SU-DHL-6 (cell line): ENCODE results near the gene IVNS1ABP.

Source experiments
- H2AFZ ChIP-seq: fragments of 200-600 bp; sonication (generic); 2 replicates; pipeline ENCODE4 v1.6.1; 2014; ENCODE audit warnings: low read depth, mild to moderate bottlenecking, moderate library complexity, mixed read lengths, antibody characterized with exemption, low read length; ENCODE audit not compliant: severe bottlenecking
- H3F3A ChIP-seq: fragments of 200-600 bp; shearing (Covaris generic); 2 replicates; pipeline ENCODE4 v1.6.0; 2016; ENCODE audit warnings: antibody characterized with exemption, mild to moderate bottlenecking; ENCODE audit not compliant: insufficient read depth
- H3K27ac ChIP-seq: fragments of 200-600 bp; sonication (generic); 2 replicates; pipeline ENCODE4 v1.5.1; 2016; ENCODE audit warnings: low read depth, mild to moderate bottlenecking, low read length, moderate library complexity, mixed read lengths
- H3K27me3 ChIP-seq: fragments of 200-600 bp; sonication (generic), shearing (Covaris generic); 2 replicates; pipeline ENCODE4 v1.6.0; 2014; ENCODE audit warnings: mild to moderate bottlenecking, low read length
- H3K36me3 ChIP-seq: fragments of 200-600 bp; sonication (generic); 2 replicates; pipeline ENCODE4 v1.6.1; 2014; ENCODE audit warnings: mild to moderate bottlenecking, low read length, mixed read lengths
- H3K4me2 ChIP-seq: fragments of 300-600, 200-600 bp; shearing (Covaris generic), sonication (generic); 2 replicates; pipeline ENCODE4 v1.6.0; 2014; ENCODE audit warnings: low read length, low read depth, mild to moderate bottlenecking; ENCODE audit not compliant: poor library complexity, severe bottlenecking
- H3K4me3 ChIP-seq: fragments of 200-600 bp; sonication (generic); 2 replicates; pipeline ENCODE4 v1.5.1; 2014; ENCODE audit warnings: antibody characterized with exemption, low read length, mild to moderate bottlenecking, mixed read lengths; ENCODE audit not compliant: insufficient read depth, poor library complexity, severe bottlenecking
- H3K79me2 ChIP-seq: fragments of 200-600 bp; sonication (generic); 2 replicates; pipeline ENCODE4 v1.6.1; 2014; ENCODE audit warnings: mild to moderate bottlenecking, low read length, moderate library complexity; ENCODE audit not compliant: insufficient read depth
- H3K9ac ChIP-seq: fragments of 200-600 bp; sonication (generic); 2 replicates; pipeline ENCODE4 v1.7.0; 2014; ENCODE audit warnings: mild to moderate bottlenecking, low read length
- H3K9me2 ChIP-seq: fragments of 200-600 bp; sonication (generic); replicated peaks from 2 replicates; pipeline ENCODE4 v1.6.1; 2014; ENCODE audit warnings: low read length; ENCODE audit not compliant: insufficient read depth
- H3K9me3 ChIP-seq: fragments of 200-600 bp; sonication (generic); 2 replicates; pipeline ENCODE4 v1.6.1; 2014; ENCODE audit warnings: low read length, mixed read lengths; ENCODE audit not compliant: insufficient read depth
- H4K20me1 ChIP-seq: fragments of 200-600 bp; sonication (generic); 2 replicates; pipeline ENCODE4 v1.6.1; 2014; ENCODE audit warnings: low read depth, mild to moderate bottlenecking, antibody characterized with exemption, low read length, moderate library complexity, mixed read lengths
- CTCF ChIP-seq: fragments of 200-600 bp; sonication (generic); IDR thresholded peaks from one replicate; pipeline ENCODE4 v1.5.1; 2017; ENCODE audit warnings: antibody characterized with exemption, mild to moderate bottlenecking, low read length, moderate library complexity; ENCODE audit not compliant: insufficient read depth, poor library complexity, severe bottlenecking
- EZH2phosphoT487 ChIP-seq: fragments of 200-600 bp; sonication (generic), shearing (Covaris generic); conservative IDR thresholded peaks from 2 replicates; pipeline ENCODE4 v1.6.1; 2018; ENCODE audit warnings: mild to moderate bottlenecking, antibody characterized with exemption, low read length, moderate library complexity, mixed read lengths

The IVNS1ABP gene

GRCh38 chr1:185360714-185361113 lies 43.7 kb upstream of the IVNS1ABP start:
- Histone ChIP-seq H2AFZ (no peak overlapping the region), H3K36me3 (no peaks in the 10 kb centered on the region), H3F3A (no peaks in the 10 kb centered on the region), H4K20me1 (no peaks in the 10 kb centered on the region), H3K79me2 (no peaks in the 10 kb centered on the region), H3K27ac (no peak overlapping the region), H3K9ac (no peak overlapping the region), H3K27me3 (no peaks in the 10 kb centered on the region), H3K4me2 (no peak overlapping the region), H3K9me2 (no peaks in the 10 kb centered on the region), H3K4me3 (no peak overlapping the region), H3K9me3 (no peaks in the 10 kb centered on the region)
- TF ChIP-seq CTCF: no peak

- Histone ChIP-seq H3K9ac (no peak overlapping the region), H3F3A (no peaks in the 10 kb centered on the region), H4K20me1 (no peaks in the 10 kb centered on the region), H3K79me2 (no peaks in the 10 kb centered on the region), H3K27me3 (no peaks in the 10 kb centered on the region), H3K27ac (no peak overlapping the region), H3K4me3 (no peak overlapping the region), H3K4me2 (no peak overlapping the region), H3K9me3 (no peaks in the 10 kb centered on the region), H2AFZ (no peak overlapping the region), H3K36me3 (no peaks in the 10 kb centered on the region), H3K9me2 (no peaks in the 10 kb centered on the region)
- TF ChIP-seq EZH2phosphoT487 (no peak), CTCF (no peak)
Measured at GRCh38 chr1:185358957-185359356, 41.9 kb upstream of the IVNS1ABP start.

- no peak overlapping the region for H3K27ac ChIP-seq
- no peaks in the 10 kb centered on the region for H4K20me1 ChIP-seq
- TF ChIP-seq EZH2phosphoT487 (no peak), CTCF (no peak)
- no peaks in the 10 kb centered on the region for H3K9me3 ChIP-seq
- H3K4me2 ChIP-seq: no peak overlapping the region
- H3K79me2 ChIP-seq: no peaks in the 10 kb centered on the region
- no peaks in the 10 kb centered on the region for H3K36me3 ChIP-seq
- H3K27me3 ChIP-seq: no peaks in the 10 kb centered on the region
- no peak overlapping the region for H3K4me3 ChIP-seq
- H3F3A ChIP-seq: no peaks in the 10 kb centered on the region
- no peak overlapping the region for H3K9ac ChIP-seq
- no peak overlapping the region for H2AFZ ChIP-seq
- no peaks in the 10 kb centered on the region for H3K9me2 ChIP-seq
Measured at GRCh38 chr1:185355947-185356346, 38.9 kb upstream of the IVNS1ABP start.

GRCh38 chr1:185353124-185353523 lies 36.1 kb upstream of the IVNS1ABP start:
- H3K27me3 ChIP-seq: no peaks in the 10 kb centered on the region

More at GRCh38 chr1:185353124-185353523, 36.1 kb upstream of the IVNS1ABP start:
- Histone ChIP-seq H3K9ac (no peak overlapping the region), H3K27ac (no peak overlapping the region), H3K4me3 (no peak overlapping the region), H3K9me3 (no peaks in the 10 kb centered on the region), H3K79me2 (no peaks in the 10 kb centered on the region), H3F3A (no peaks in the 10 kb centered on the region), H4K20me1 (no peaks in the 10 kb centered on the region), H3K36me3 (no peaks in the 10 kb centered on the region), H3K4me2 (no peak overlapping the region), H2AFZ (no peak overlapping the region), H3K9me2 (no peaks in the 10 kb centered on the region)
- TF ChIP-seq CTCF: no peak
- no peak for TF ChIP-seq EZH2phosphoT487
